Aorta (tissue), 5 donors: ENCODE data around the gene ARID3B. TPM values are rescaled to one million over a fixed set of nuclear protein-coding genes. Genes with fewer than 3 reads are reported as not detected.
"Not testable (repeated sequence)": the region's sequence is repeated elsewhere in the genome, so short reads cannot be mapped to it uniquely, and the experiment has no call there.

Experiments used
- ATAC-seq: fragments of 200-7000 bp; cut with Tn5 transposase; one replicate; pipeline ENCODE4 v1.9.1; 2022; ENCODE audit warnings: moderate library complexity; ENCODE audit not compliant: low FRiP score
- DNase-seq, 2 donors: peaks; one replicate each; pipeline ENCODE4 v3.0.0-alpha.2; 2020
- H3K27ac ChIP-seq, 2 donors: one replicate each; pipeline ENCODE4 v1.5.1; 2013; ENCODE audit warnings: low read length in 2 of 2, mild to moderate bottlenecking in 2 of 2, moderate library complexity in 2 of 2, control low read depth in 1 of 2, inconsistent platforms in 1 of 2, low read depth in 1 of 2
- H3K27me3 ChIP-seq, 2 donors: one replicate each; pipeline ENCODE4 v1.6.1; 2013; ENCODE audit warnings: control low read depth in 1 of 2, low read length in 1 of 2, mild to moderate bottlenecking in 1 of 2, moderate library complexity in 1 of 2; ENCODE audit not compliant: insufficient read depth in 2 of 2, control insufficient read depth in 1 of 2
- H3K36me3 ChIP-seq, 2 donors: one replicate each; pipeline ENCODE4 v1.6.1; 2013; ENCODE audit warnings: control low read depth in 1 of 2, low read length in 1 of 2, mild to moderate bottlenecking in 1 of 2; ENCODE audit not compliant: insufficient read depth in 2 of 2, control insufficient read depth in 1 of 2
- H3K4me1 ChIP-seq, 2 donors: one replicate each; pipeline ENCODE4 v1.6.1; 2013; ENCODE audit warnings: low read length in 2 of 2, control low read depth in 1 of 2, mild to moderate bottlenecking in 1 of 2, moderate library complexity in 1 of 2; ENCODE audit not compliant: insufficient read depth in 2 of 2, control insufficient read depth in 1 of 2
- H3K4me3 ChIP-seq, 2 donors: one replicate each; pipeline ENCODE4 v1.5.1; 2013; ENCODE audit warnings: low read length in 2 of 2, control low read depth in 1 of 2, mild to moderate bottlenecking in 1 of 2
- H3K9me3 ChIP-seq: one replicate; pipeline ENCODE4 v1.6.1; 2013; ENCODE audit warnings: mild to moderate bottlenecking, low read length; ENCODE audit not compliant: control insufficient read depth
- WGBS, 2 donors: extraction: QIAGEN DNeasy Blood & Tissue Kit; methylation state at CpG; one replicate each; pipeline ENCODE4 v1.1.7; 2013; 5-methylcytosine and 5-hydroxymethylcytosine counted together
- intact Hi-C, 2 donors: fragments of 100-400 bp; cut with DNase I; formaldehyde crosslinking; loops; one replicate each; pipeline versions ENCODE4 v1.14.2 to v1.15.0; 2022
- polyA plus RNA-seq, 2 donors: library from polyadenylated mRNA; stranded (reverse); fragments of 200-250 nt; gene quantifications; one replicate each; pipeline ENCODE4 v1.2.3, GENCODE V29; 2013
- total RNA-seq, 2 donors: library from RNA; stranded (reverse); fragmentation: NEBNext Ultra II Directional; extraction: Animal tissue kit (Norgen Biotek cat#: 25700); gene quantifications; one replicate each; pipeline ENCODE4 v1.2.1, GENCODE V29; 2021
- donor health status: healthy with polysubstance abuse.
- donor health status: Bipolar disorder and iron deficiency.
- donor health status: DM: no; HTN: no; CAD: no.
- donor health status: DM: no; HTN: no; CAD: no.
- donor health status: DM: yes; HTN: yes; CAD: no.

ARID3B gene
- total and polyA plus RNA-seq, 4 donors: 1.8 to 11.7 (median 7.8) TPM

GRCh38 chr15:74585857-74586256 is 44.8 kb downstream of the ARID3B start:
- DNase-seq (no peak), ATAC-seq (no peak)
- WGBS, 2 donors: 88 to 93% methylated on average over 9 of the region's 9 CpGs

GRCh38 chr15:74589826-74590225 is 48.8 kb downstream of the ARID3B start:
- Histone ChIP-seq H3K4me3 (no peak overlapping the region), H3K36me3 (no peaks in the 10 kb centered on the region), H3K27ac (no peak overlapping the region), H3K4me1 (no peaks in the 10 kb centered on the region), H3K9me3 (no peaks in the 10 kb centered on the region), H3K27me3 (no peaks in the 10 kb centered on the region)
- no peak for ATAC-seq
- DNase-seq: no peak
- intact Hi-C loops: loop anchor here in 1 of 2 donors (5.0 kb wide), 1 partner anchor 43 kb away; no protein-coding TSS in a partner anchor
- 90 to 93% methylated on average over 6 of the region's 6 CpGs for WGBS, 2 donors

More at GRCh38 chr15:74585857-74586256, 44.8 kb downstream of the ARID3B start:
- no peaks in the 10 kb centered on the region for H3K36me3 ChIP-seq
- intact Hi-C loops: loop anchor here in 1 of 2 donors (5.0 kb wide), 1 partner anchor 39 kb away; no protein-coding TSS in a partner anchor
- H3K9me3 ChIP-seq: no peaks in the 10 kb centered on the region
- no peaks in the 10 kb centered on the region for H3K4me1 ChIP-seq
- no peak overlapping the region for H3K4me3 ChIP-seq
- H3K27ac ChIP-seq: no peak overlapping the region
- no peaks in the 10 kb centered on the region for H3K27me3 ChIP-seq

- Histone ChIP-seq H3K9me3 (no peaks in the 10 kb centered on the region), H3K4me1 (no peaks in the 10 kb centered on the region), H3K27me3 (no peaks in the 10 kb centered on the region), H3K27ac (no peak overlapping the region), H3K36me3 (no peaks in the 10 kb centered on the region), H3K4me3 (no peak overlapping the region)
- DNase-seq (no peak), ATAC-seq (no peak)
- 78 to 80% methylated on average over 3 of the region's 3 CpGs for WGBS, 2 donors
- intact Hi-C loops: no loop called here
Observed at GRCh38 chr15:74592222-74592621, 51.2 kb downstream of the ARID3B start.

GRCh38 chr15:74593122-74593521 is 52.1 kb downstream of the ARID3B start:
- Histone ChIP-seq H3K9me3 (no peaks in the 10 kb centered on the region), H3K27ac (no peak overlapping the region), H3K4me1 (no peaks in the 10 kb centered on the region), H3K27me3 (no peaks in the 10 kb centered on the region), H3K36me3 (no peaks in the 10 kb centered on the region), H3K4me3 (no peak overlapping the region)
- no peak for ATAC-seq
- peak in 1 of 2 donors; percentile 49 for DNase-seq
- intact Hi-C loops: no loop called here
- 93 to 96% methylated on average over 7 of the region's 7 CpGs for WGBS, 2 donors

- Histone ChIP-seq H3K27me3 (no peaks in the 10 kb centered on the region), H3K4me1 (no peaks in the 10 kb centered on the region), H3K9me3 (no peaks in the 10 kb centered on the region), H3K36me3 (no peaks in the 10 kb centered on the region), H3K27ac (no peak overlapping the region), H3K4me3 (no peak overlapping the region)
- no peak for ATAC-seq
- 93 to 96% methylated on average over 4 of the region's 4 CpGs for WGBS, 2 donors
- intact Hi-C loops: no loop called here
- DNase-seq: no peak
Observed at GRCh38 chr15:74594455-74594854, 53.4 kb downstream of the ARID3B start.

GRCh38 chr15:74595271-74595670 is 54.3 kb downstream of the ARID3B start:
- H3K9me3 ChIP-seq: no peaks in the 10 kb centered on the region
- no peaks in the 10 kb centered on the region for H3K4me1 ChIP-seq
- WGBS, 2 donors: 92 to 93% methylated on average over 5 of the region's 5 CpGs
- no peak for DNase-seq
- H3K4me3 ChIP-seq: no peak overlapping the region
- no peaks in the 10 kb centered on the region for H3K36me3 ChIP-seq
- ATAC-seq: no peak
- H3K27me3 ChIP-seq: no peaks in the 10 kb centered on the region
- intact Hi-C loops: no loop called here
- no peak overlapping the region for H3K27ac ChIP-seq

GRCh38 chr15:74596736-74597135 is 55.7 kb downstream of the ARID3B start:
- WGBS, 2 donors: 76 to 79% methylated on average over 10 of the region's 11 CpGs
- H3K4me3 ChIP-seq, H3K9me3 ChIP-seq, intact Hi-C loops, DNase-seq, H3K36me3 ChIP-seq, H3K27ac ChIP-seq, H3K4me1 ChIP-seq, H3K27me3 ChIP-seq, ATAC-seq: not testable (repeated sequence)

GRCh38 chr15:74597146-74597705 is 56.2 kb downstream of the ARID3B start:
- H3K4me1 ChIP-seq, ATAC-seq, H3K27me3 ChIP-seq, H3K36me3 ChIP-seq, H3K27ac ChIP-seq, DNase-seq, H3K4me3 ChIP-seq, H3K9me3 ChIP-seq, intact Hi-C loops: not testable (repeated sequence)
- 84 to 87% methylated on average over 15 to 16 of the region's 16 CpGs for WGBS, 2 donors

GRCh38 chr15:74598126-74598842 is 57.3 kb downstream of the ARID3B start:
- 1% methylated on average over 26 of the region's 26 CpGs for WGBS, 2 donors
- Histone ChIP-seq H3K4me3 (peak overlapping the region; percentile 22 to 33), H3K9me3 (no peaks in the 10 kb centered on the region), H3K27me3 (no peaks in the 10 kb centered on the region), H3K27ac (peak overlapping the region in 1 of 2 donors; percentile 3), H3K36me3 (no peaks in the 10 kb centered on the region), H3K4me1 (no peaks in the 10 kb centered on the region)
- ATAC-seq (peak; percentile 97), DNase-seq (peak; percentile 96 to 97)
- intact Hi-C loops: no loop called here
